HG03135 (cell line): ENCODE measurements around the gene DMRTA2.

ENCODE experiments used
- ATAC-seq: cut with Tn5 transposase; IDR thresholded peaks from one replicate; pipeline ENCODE4 v1.9.1; 2021; ENCODE audit warnings: mild to moderate bottlenecking, moderate library complexity; ENCODE audit not compliant: unreplicated experiment

DMRTA2 gene

GRCh38 chr1:50422946-50423669, at the start of gene DMRTA2:
TSS of gene DMRTA2 (minus strand) at chr1:50423443. CDS start at chr1:50421536, 1,907 bp downstream.
- ATAC-seq: no peak

- ATAC-seq: no peak
Observed at GRCh38 chr1:50471967-50472366, 48.7 kb upstream of the DMRTA2 start.

GRCh38 chr1:50462964-50463363, 39.7 kb upstream of the DMRTA2 start:
- no peak for ATAC-seq

- ATAC-seq: no peak
Observed at GRCh38 chr1:50458507-50458906, 35.3 kb upstream of the DMRTA2 start.

GRCh38 chr1:50454911-50455310, 31.7 kb upstream of the DMRTA2 start:
- no peak for ATAC-seq

- ATAC-seq: no peak
Observed at GRCh38 chr1:50453266-50453665, 30.0 kb upstream of the DMRTA2 start.

GRCh38 chr1:50452700-50453099, 29.5 kb upstream of the DMRTA2 start:
- ATAC-seq: no peak

- ATAC-seq: no peak
Observed at GRCh38 chr1:50450861-50451653, 27.8 kb upstream of the DMRTA2 start.

- ATAC-seq: no peak
Observed at GRCh38 chr1:50447961-50448360, 24.7 kb upstream of the DMRTA2 start.

- no peak for ATAC-seq
Observed at GRCh38 chr1:50441183-50441582, 17.9 kb upstream of the DMRTA2 start.

GRCh38 chr1:50438945-50439344, 15.7 kb upstream of the DMRTA2 start:
- ATAC-seq: no peak

GRCh38 chr1:50436489-50436888, 13.2 kb upstream of the DMRTA2 start:
- no peak for ATAC-seq

- ATAC-seq: no peak
Observed at GRCh38 chr1:50430010-50430405, 6.8 kb upstream of the DMRTA2 start.

- no peak for ATAC-seq
Observed at GRCh38 chr1:50427818-50428779, 4.9 kb upstream of the DMRTA2 start.

- no peak for ATAC-seq
Observed at GRCh38 chr1:50427086-50427817, 4.0 kb upstream of the DMRTA2 start.

GRCh38 chr1:50426702-50427085, 3.5 kb upstream of the DMRTA2 start:
- no peak for ATAC-seq

- no peak for ATAC-seq
Observed at GRCh38 chr1:50426108-50426700, 3.0 kb upstream of the DMRTA2 start.

- no peak for ATAC-seq
Observed at GRCh38 chr1:50425376-50426107, 2.3 kb upstream of the DMRTA2 start.

- no peak for ATAC-seq
Observed at GRCh38 chr1:50424884-50425375, 1.7 kb upstream of the DMRTA2 start.
